ENCODE measurements around the gene MROH2A. TPM values are rescaled to one million over a fixed set of nuclear protein-coding genes. Genes with fewer than 3 reads are reported as not detected.

The MROH2A gene
- total RNA-seq, 1 experiment from 2014 or later: 1.4 TPM

DNA sequence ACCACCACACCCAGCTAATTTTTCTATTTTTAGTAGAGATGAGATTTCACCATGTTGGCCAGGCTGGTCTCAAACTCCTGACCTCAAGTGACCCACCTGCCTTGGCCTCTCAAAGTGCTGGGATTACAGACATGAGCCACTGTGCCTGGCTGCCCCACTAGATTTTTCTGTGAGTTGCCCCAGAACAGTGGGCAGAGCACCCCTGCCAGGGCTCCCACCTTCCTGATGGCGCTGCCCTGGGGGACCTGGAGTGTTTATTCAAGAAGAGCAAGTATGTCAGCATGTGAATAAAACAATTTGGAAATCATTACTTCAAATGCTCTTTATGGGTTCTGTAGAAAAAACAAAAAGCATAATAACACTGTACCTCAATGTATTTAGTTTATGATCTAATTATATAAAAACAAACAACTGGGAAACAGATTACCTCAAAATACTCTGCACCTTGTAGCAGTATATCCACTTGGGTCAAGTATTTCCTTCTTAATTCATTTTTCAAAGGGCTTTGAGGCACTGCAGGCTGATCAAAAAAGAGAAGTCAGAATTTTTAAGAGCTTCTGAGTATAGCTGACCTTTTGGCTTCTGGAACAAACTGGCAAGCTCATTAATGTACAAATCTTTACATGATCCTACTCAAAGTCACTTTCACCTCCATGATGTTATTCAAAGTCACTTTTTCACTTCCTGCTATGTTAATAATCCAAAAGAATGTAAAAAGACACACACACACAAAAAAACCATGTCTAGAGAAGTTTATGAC lies 67.4 kb downstream of the MROH2A start:
- no peaks in the 10 kb centered on the region; the same call in 1 of the 2 replicates for H3F3A ChIP-seq (ENCODE audit: insufficient read depth, low read depth)
- no peak overlapping the region for H2AFZ ChIP-seq
- TF ChIP-seq, protein P1, sequence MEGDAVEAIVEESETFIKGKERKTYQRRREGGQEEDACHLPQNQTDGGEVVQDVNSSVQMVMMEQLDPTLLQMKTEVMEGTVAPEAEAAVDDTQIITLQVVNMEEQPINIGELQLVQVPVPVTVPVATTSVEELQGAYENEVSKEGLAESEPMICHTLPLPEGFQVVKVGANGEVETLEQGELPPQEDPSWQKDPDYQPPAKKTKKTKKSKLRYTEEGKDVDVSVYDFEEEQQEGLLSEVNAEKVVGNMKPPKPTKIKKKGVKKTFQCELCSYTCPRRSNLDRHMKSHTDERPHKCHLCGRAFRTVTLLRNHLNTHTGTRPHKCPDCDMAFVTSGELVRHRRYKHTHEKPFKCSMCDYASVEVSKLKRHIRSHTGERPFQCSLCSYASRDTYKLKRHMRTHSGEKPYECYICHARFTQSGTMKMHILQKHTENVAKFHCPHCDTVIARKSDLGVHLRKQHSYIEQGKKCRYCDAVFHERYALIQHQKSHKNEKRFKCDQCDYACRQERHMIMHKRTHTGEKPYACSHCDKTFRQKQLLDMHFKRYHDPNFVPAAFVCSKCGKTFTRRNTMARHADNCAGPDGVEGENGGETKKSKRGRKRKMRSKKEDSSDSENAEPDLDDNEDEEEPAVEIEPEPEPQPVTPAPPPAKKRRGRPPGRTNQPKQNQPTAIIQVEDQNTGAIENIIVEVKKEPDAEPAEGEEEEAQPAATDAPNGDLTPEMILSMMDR (conservative IDR thresholded peaks at IDR 0.05): no peak
- TF ChIP-seq EZH2 (IDR thresholded peaks at IDR 0.05; ENCODE audit: low read depth): no peak
- ChIA-PET POLR2A (ENCODE audit: unreplicated experiment) (no interaction called here), CTCF (interaction anchor here (0.7 kb wide), 2 partner anchors 38 to 65 kb away, joined by 3 to 5 read pairs; no protein-coding TSS in a partner anchor)
- H3K79me2 ChIP-seq (ENCODE audit: low read depth): peaks cover 81% of the 10 kb centered on the region
- no peak for DNase-seq
- H3K36me3 ChIP-seq (ENCODE audit: low read depth): peaks cover 88% of the 10 kb centered on the region
- H3K9me2 ChIP-seq (ENCODE audit: insufficient read depth): no peaks in the 10 kb centered on the region
- H3K4me2 ChIP-seq: no peak overlapping the region
- no peaks in the 10 kb centered on the region for H3K4me1 ChIP-seq (replicated peaks; ENCODE audit: insufficient read depth)
- H3K27me3 ChIP-seq (ENCODE audit: insufficient read depth, low read depth): no peaks in the 10 kb centered on the region
- no peak overlapping the region for H3K27ac ChIP-seq
- no TSS peak for BruUV-seq (replicated peaks)
- no peak overlapping the region for H3K4me3 ChIP-seq
- intact Hi-C loops (cut with micrococcal nuclease; ENCODE audit: unreplicated experiment): no loop called here
- peaks cover 7% of the 10 kb centered on the region; the same call in 1 of the 2 replicates for H4K20me1 ChIP-seq (ENCODE audit: insufficient read depth)
- H3K9me3 ChIP-seq (ENCODE audit: insufficient read depth, low read depth): no peaks in the 10 kb centered on the region

DNA sequence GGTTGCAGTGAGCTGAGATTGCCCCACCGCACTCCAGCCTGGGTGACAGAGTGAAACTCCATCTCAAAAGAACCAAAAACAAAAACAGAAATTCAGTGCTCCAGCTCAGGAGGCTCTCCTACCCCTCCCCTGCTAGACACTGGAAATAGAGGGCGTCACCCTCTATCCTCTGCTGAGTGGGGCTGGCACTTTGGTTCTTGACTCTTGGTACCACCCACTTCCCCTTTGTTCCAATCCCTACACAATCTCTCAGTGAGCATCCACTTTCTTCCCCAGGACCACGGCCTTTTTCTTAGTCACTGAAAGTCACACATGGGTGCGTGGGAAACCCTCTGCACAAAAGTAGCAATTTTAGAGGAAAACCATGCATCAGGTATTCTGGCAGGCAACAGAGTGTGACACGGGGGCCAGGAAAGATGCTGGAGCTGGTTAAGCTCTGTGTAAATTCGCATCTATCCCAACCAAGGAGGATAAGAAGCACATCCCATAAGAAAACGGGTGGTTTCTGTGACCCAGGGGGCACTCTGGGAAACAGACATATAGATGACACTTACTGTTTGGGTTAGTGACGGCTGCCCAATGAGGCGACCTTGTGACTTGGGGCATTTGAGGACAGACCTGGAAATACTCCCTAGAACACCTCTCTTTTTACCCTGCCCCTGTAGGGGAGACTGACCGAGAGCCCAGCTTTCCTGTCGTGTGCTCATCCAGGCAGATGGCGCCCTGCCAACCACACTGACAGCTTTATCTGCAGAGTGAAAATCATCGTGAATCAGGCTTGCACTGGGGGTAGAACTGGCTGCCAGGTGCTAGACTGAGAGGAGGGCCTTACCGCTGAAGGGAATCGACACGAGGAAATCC lies 68.5 kb downstream of the MROH2A start:
- Histone ChIP-seq H3K27me3 (ENCODE audit: insufficient read depth, low read depth) (no peaks in the 10 kb centered on the region), H3K79me2 (ENCODE audit: low read depth) (peaks cover 81% of the 10 kb centered on the region), H3K9me3 (ENCODE audit: insufficient read depth, low read depth) (no peaks in the 10 kb centered on the region), H3K4me1 (replicated peaks; ENCODE audit: insufficient read depth) (peaks cover 5% of the 10 kb centered on the region; the same call in 1 of the 2 replicates), H4K20me1 (ENCODE audit: insufficient read depth) (peaks cover 7% of the 10 kb centered on the region; the same call in 1 of the 2 replicates), H3K36me3 (ENCODE audit: low read depth) (peaks cover 85% of the 10 kb centered on the region), H3K4me3 (no peak overlapping the region), H3K9me2 (ENCODE audit: insufficient read depth) (no peaks in the 10 kb centered on the region), H3K4me2 (no peak overlapping the region), H3K27ac (no peak overlapping the region), H2AFZ (no peak overlapping the region), H3F3A (ENCODE audit: insufficient read depth, low read depth) (peaks cover under 1% of the 10 kb centered on the region)
- DNase-seq: no peak
- BruUV-seq (replicated peaks): no TSS peak
- CTCF ChIA-PET: no interaction called here
- intact Hi-C loops (cut with micrococcal nuclease; ENCODE audit: unreplicated experiment): no loop called here
- POLR2A ChIA-PET (ENCODE audit: unreplicated experiment): no interaction called here
- TF ChIP-seq, protein P1 (conservative IDR thresholded peaks at IDR 0.05): no peak
- no peak for TF ChIP-seq EZH2 (IDR thresholded peaks at IDR 0.05; ENCODE audit: low read depth)

DNA sequence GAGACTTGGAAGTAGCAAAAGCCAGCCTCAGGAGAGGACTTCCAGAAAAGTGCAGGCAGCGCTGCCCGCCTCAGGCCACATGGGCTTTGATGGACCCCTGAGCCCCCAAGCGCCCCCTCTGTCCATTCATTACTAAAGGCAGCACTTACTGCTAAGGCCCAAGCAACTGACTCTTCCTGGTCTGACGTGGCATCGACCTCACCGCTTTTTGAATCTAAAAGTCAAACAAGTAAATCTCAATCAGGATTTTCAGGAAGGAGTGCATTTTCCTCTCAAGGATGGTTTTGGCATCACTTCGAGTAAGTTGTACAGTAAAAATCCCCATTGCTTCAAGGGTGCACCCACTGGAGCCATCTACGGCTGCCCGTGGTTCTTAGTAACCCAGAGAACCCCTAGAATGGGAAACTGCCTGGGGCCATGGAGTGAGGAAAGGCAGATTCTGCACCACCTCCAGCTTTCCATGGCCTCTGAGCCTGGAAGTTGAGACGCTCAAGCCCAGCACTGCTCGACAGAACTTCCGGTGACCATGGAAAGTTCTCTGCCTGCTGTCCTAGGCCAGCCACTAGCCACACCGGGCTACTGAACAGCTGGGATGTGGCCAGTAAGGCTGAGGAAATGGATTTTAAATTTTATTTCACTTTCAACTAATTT lies 69.2 kb downstream of the MROH2A start:
- DNase-seq: no peak
- H3K36me3 ChIP-seq (ENCODE audit: low read depth): peaks cover 84% of the 10 kb centered on the region
- peaks cover 13% of the 10 kb centered on the region for H3K4me1 ChIP-seq (replicated peaks; ENCODE audit: insufficient read depth)
- no peak overlapping the region for H2AFZ ChIP-seq
- TF ChIP-seq, protein P1 (conservative IDR thresholded peaks at IDR 0.05): no peak
- TF ChIP-seq EZH2 (IDR thresholded peaks at IDR 0.05; ENCODE audit: low read depth): no peak
- no peak overlapping the region for H3K4me2 ChIP-seq
- H3K27me3 ChIP-seq (ENCODE audit: insufficient read depth, low read depth): no peaks in the 10 kb centered on the region
- POLR2A ChIA-PET (ENCODE audit: unreplicated experiment): no interaction called here
- H3K27ac ChIP-seq: no peak overlapping the region
- intact Hi-C loops (cut with micrococcal nuclease; ENCODE audit: unreplicated experiment): no loop called here
- H3K9me2 ChIP-seq (ENCODE audit: insufficient read depth): no peaks in the 10 kb centered on the region
- no peaks in the 10 kb centered on the region for H3K9me3 ChIP-seq (ENCODE audit: insufficient read depth, low read depth)
- peaks cover 7% of the 10 kb centered on the region; the same call in 1 of the 2 replicates for H4K20me1 ChIP-seq (ENCODE audit: insufficient read depth)
- H3F3A ChIP-seq (ENCODE audit: insufficient read depth, low read depth): peaks cover 5% of the 10 kb centered on the region
- BruUV-seq (replicated peaks): no TSS peak
- CTCF ChIA-PET: no interaction called here
- peaks cover 81% of the 10 kb centered on the region for H3K79me2 ChIP-seq (ENCODE audit: low read depth)
- no peak overlapping the region for H3K4me3 ChIP-seq

Data from PC-9 (cell line).